NCI-H1694 (cell line): Measurements from ENCODE around the gene KMT2B.

ENCODE experiments used
- DNase-seq: peaks from one replicate; lab custom pipeline; 2025; lab: John Stamatoyannopoulos, UW

The KMT2B gene

GRCh38 chr19:35742121-35742724 lies 24.4 kb downstream of the KMT2B start, which contains the start of gene IGFLR1:
Gene IGFLR1, minus strand, starts transcription at chr19:35742452. Its CDS starts 1,272 bp downstream, at chr19:35741180.
- DNase-seq, result no peak

- no peak for DNase-seq
These were observed 26.0 kb downstream of the KMT2B start for GRCh38 chr19:35743640-35744429.

- DNase-seq, result peak; percentile 97
These were observed 26.9 kb downstream of the KMT2B start for GRCh38 chr19:35744430-35745327.

GRCh38 chr19:35745328-35746086 lies 27.7 kb downstream of the KMT2B start, which contains the start of the genes PSENEN and U2AF1L4:
Gene PSENEN, plus strand, starts transcription at chr19:35745651. Its CDS starts 280 bp downstream, at chr19:35745931.
Gene U2AF1L4, minus strand, starts transcription at chr19:35745418. Its CDS starts 27 bp downstream, at chr19:35745391.
- DNase-seq, result peak; percentile 99

- DNase-seq, result no peak
These were observed 28.3 kb downstream of the KMT2B start for GRCh38 chr19:35746087-35746462.

- DNase-seq, result no peak
These were observed 28.7 kb downstream of the KMT2B start for GRCh38 chr19:35746531-35746930.

- DNase-seq, result peak; percentile 99
These were observed 30.6 kb downstream of the KMT2B start, which contains the start of gene LIN37 for GRCh38 chr19:35748106-35749020. Gene LIN37, plus strand, starts transcription at chr19:35748576. Its CDS starts 149 bp downstream, at chr19:35748725.

- DNase-seq, result no peak
These were observed 32.4 kb downstream of the KMT2B start for GRCh38 chr19:35750167-35750566.

- no peak for DNase-seq
These were observed 34.3 kb downstream of the KMT2B start for GRCh38 chr19:35751839-35752745.

GRCh38 chr19:35752746-35753350 lies 35.0 kb downstream of the KMT2B start:
- DNase-seq, result no peak

GRCh38 chr19:35753634-35754369 lies 36.0 kb downstream of the KMT2B start:
- DNase-seq, result no peak

GRCh38 chr19:35754370-35755130 lies 36.7 kb downstream of the KMT2B start:
- no peak for DNase-seq

GRCh38 chr19:35755131-35755549 lies 37.3 kb downstream of the KMT2B start:
- no peak for DNase-seq

GRCh38 chr19:35755550-35756376 lies 38.0 kb downstream of the KMT2B start:
- DNase-seq, result no peak

- no peak for DNase-seq
These were observed 38.8 kb downstream of the KMT2B start, which contains the start of gene HSPB6 for GRCh38 chr19:35756377-35757230. Gene HSPB6, minus strand, starts transcription at chr19:35757029. Its CDS starts 21 bp downstream, at chr19:35757008.
